ENCODE measurements around the gene LILRA2. TPM values are rescaled to one million over a fixed set of nuclear protein-coding genes. Genes with fewer than 3 reads are reported as not detected.

LILRA2 gene
- total and polyA plus RNA-seq, 2 of the 8 experiments (the other 6 are each of a cell fraction or from before 2014, with no cell fraction given): not detected

- TF ChIP-seq, protein P1, sequence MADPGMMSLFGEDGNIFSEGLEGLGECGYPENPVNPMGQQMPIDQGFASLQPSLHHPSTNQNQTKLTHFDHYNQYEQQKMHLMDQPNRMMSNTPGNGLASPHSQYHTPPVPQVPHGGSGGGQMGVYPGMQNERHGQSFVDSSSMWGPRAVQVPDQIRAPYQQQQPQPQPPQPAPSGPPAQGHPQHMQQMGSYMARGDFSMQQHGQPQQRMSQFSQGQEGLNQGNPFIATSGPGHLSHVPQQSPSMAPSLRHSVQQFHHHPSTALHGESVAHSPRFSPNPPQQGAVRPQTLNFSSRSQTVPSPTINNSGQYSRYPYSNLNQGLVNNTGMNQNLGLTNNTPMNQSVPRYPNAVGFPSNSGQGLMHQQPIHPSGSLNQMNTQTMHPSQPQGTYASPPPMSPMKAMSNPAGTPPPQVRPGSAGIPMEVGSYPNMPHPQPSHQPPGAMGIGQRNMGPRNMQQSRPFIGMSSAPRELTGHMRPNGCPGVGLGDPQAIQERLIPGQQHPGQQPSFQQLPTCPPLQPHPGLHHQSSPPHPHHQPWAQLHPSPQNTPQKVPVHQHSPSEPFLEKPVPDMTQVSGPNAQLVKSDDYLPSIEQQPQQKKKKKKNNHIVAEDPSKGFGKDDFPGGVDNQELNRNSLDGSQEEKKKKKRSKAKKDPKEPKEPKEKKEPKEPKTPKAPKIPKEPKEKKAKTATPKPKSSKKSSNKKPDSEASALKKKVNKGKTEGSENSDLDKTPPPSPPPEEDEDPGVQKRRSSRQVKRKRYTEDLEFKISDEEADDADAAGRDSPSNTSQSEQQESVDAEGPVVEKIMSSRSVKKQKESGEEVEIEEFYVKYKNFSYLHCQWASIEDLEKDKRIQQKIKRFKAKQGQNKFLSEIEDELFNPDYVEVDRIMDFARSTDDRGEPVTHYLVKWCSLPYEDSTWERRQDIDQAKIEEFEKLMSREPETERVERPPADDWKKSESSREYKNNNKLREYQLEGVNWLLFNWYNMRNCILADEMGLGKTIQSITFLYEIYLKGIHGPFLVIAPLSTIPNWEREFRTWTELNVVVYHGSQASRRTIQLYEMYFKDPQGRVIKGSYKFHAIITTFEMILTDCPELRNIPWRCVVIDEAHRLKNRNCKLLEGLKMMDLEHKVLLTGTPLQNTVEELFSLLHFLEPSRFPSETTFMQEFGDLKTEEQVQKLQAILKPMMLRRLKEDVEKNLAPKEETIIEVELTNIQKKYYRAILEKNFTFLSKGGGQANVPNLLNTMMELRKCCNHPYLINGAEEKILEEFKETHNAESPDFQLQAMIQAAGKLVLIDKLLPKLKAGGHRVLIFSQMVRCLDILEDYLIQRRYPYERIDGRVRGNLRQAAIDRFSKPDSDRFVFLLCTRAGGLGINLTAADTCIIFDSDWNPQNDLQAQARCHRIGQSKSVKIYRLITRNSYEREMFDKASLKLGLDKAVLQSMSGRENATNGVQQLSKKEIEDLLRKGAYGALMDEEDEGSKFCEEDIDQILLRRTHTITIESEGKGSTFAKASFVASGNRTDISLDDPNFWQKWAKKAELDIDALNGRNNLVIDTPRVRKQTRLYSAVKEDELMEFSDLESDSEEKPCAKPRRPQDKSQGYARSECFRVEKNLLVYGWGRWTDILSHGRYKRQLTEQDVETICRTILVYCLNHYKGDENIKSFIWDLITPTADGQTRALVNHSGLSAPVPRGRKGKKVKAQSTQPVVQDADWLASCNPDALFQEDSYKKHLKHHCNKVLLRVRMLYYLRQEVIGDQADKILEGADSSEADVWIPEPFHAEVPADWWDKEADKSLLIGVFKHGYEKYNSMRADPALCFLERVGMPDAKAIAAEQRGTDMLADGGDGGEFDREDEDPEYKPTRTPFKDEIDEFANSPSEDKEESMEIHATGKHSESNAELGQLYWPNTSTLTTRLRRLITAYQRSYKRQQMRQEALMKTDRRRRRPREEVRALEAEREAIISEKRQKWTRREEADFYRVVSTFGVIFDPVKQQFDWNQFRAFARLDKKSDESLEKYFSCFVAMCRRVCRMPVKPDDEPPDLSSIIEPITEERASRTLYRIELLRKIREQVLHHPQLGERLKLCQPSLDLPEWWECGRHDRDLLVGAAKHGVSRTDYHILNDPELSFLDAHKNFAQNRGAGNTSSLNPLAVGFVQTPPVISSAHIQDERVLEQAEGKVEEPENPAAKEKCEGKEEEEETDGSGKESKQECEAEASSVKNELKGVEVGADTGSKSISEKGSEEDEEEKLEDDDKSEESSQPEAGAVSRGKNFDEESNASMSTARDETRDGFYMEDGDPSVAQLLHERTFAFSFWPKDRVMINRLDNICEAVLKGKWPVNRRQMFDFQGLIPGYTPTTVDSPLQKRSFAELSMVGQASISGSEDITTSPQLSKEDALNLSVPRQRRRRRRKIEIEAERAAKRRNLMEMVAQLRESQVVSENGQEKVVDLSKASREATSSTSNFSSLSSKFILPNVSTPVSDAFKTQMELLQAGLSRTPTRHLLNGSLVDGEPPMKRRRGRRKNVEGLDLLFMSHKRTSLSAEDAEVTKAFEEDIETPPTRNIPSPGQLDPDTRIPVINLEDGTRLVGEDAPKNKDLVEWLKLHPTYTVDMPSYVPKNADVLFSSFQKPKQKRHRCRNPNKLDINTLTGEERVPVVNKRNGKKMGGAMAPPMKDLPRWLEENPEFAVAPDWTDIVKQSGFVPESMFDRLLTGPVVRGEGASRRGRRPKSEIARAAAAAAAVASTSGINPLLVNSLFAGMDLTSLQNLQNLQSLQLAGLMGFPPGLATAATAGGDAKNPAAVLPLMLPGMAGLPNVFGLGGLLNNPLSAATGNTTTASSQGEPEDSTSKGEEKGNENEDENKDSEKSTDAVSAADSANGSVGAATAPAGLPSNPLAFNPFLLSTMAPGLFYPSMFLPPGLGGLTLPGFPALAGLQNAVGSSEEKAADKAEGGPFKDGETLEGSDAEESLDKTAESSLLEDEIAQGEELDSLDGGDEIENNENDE (IDR thresholded peaks at IDR 0.05; ENCODE audit: insufficient replicate concordance, low read length): no peak
- TF ChIP-seq SUZ12 (IDR thresholded peaks at IDR 0.05; ENCODE audit: low read length) (no peak), ATF3 (IDR thresholded peaks at IDR 0.05; ENCODE audit: insufficient read depth, low read depth, low read length) (no peak), RAD21 (IDR thresholded peaks at IDR 0.05 in 1 of 2, conservative IDR thresholded peaks at IDR 0.05 in 1 of 2; ENCODE audit: low read depth in 2 of 2, low read length in 2 of 2) (no peak), TBP (IDR thresholded peaks at IDR 0.05; ENCODE audit: low read depth, low read length) (no peak), RNF2 (IDR thresholded peaks at IDR 0.05; ENCODE audit: borderline replicate concordance, low read depth, low read length, missing control alignments, poor library complexity, severe bottlenecking) (no peak), KDM5A (IDR thresholded peaks at IDR 0.05; ENCODE audit: low read length) (no peak), POU5F1 (IDR thresholded peaks at IDR 0.05; ENCODE audit: low read depth, low read length) (no peak), EP300 (IDR thresholded peaks at IDR 0.05; ENCODE audit: borderline replicate concordance in 1 of 2, low read depth in 2 of 2, low read length in 2 of 2) (no peak), JUN (IDR thresholded peaks at IDR 0.05; ENCODE audit: low read depth, low read length) (no peak)
Observed at GRCh38 chr19:54554006-54554405, 19.6 kb upstream of the LILRA2 start (continued).

Measured in H1 (cell line).